Measurements from ENCODE around the gene ERBB2. TPM values are rescaled to one million over a fixed set of nuclear protein-coding genes. Genes with fewer than 3 reads are reported as not detected.

ERBB2 gene
- total RNA-seq, 4 donors from 2014 or later = 11.8 to 98.8 (median 44.6) TPM

DNA sequence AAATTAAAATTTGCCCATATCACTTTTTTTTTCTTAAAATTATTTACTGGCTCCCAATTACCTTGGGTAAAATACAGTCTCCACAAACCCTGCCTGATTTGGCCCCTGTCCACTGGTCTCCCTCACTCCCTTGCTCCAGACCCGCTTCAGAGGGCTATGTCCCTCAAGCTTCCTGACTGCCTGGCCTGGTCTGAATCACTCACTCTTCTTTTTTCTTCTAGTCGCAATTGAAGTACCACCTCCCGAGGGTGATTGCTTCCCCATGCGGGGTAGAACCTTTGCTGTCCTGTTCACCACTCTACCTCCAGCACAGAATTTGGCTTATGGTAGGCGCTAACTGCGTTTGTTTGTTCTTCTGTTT, 11.4 kb upstream of the ERBB2 start:
- Histone ChIP-seq H3K4me1 (peaks cover 0 to 6% of the 10 kb centered on the region in 2 donors), H3K27ac (peak overlapping the region; percentile 85 to 86), H3K9me3 (no peaks in the 10 kb centered on the region), H3K36me3 (no peaks in the 10 kb centered on the region), H3K27me3 (no peaks in the 10 kb centered on the region), H3K4me3 (peak overlapping the region; percentile 59 to 64)
- TF ChIP-seq, protein P1, sequence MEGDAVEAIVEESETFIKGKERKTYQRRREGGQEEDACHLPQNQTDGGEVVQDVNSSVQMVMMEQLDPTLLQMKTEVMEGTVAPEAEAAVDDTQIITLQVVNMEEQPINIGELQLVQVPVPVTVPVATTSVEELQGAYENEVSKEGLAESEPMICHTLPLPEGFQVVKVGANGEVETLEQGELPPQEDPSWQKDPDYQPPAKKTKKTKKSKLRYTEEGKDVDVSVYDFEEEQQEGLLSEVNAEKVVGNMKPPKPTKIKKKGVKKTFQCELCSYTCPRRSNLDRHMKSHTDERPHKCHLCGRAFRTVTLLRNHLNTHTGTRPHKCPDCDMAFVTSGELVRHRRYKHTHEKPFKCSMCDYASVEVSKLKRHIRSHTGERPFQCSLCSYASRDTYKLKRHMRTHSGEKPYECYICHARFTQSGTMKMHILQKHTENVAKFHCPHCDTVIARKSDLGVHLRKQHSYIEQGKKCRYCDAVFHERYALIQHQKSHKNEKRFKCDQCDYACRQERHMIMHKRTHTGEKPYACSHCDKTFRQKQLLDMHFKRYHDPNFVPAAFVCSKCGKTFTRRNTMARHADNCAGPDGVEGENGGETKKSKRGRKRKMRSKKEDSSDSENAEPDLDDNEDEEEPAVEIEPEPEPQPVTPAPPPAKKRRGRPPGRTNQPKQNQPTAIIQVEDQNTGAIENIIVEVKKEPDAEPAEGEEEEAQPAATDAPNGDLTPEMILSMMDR (IDR thresholded peaks at IDR 0.05) = no peak
- no peak for DNase-seq
- intact Hi-C loops (cut with DNase I; ENCODE audit: low total_unique reads) = loop anchor here (10.0 kb wide), 1 partner anchor 54 kb away; the partner anchor contains the start of gene STARD3

DNA sequence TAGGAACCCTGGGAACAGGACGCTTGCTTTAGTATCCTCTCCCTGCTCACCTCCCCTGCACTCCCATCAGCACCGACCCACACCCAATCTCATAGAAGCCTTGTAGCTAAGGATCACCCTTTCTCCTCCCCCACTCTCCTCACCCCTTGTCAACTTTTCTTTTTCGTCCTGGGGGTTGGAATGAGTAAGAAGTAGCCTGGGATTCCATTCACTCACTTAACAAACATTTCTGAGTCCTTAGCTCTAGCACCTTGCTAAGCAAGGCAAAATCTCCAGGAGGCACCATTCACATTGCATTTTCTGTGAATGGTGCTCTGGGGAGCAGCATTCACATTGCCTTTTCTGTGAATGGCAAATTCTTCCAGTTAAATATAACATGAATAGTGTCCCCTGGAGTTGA, 10.9 kb upstream of the ERBB2 start:
- Histone ChIP-seq H3K27ac (no peak overlapping the region), H3K36me3 (no peaks in the 10 kb centered on the region), H3K9me3 (no peaks in the 10 kb centered on the region), H3K4me3 (peak overlapping the region in 1 of 2 donors; percentile 64), H3K4me1 (peaks cover 0 to 6% of the 10 kb centered on the region in 2 donors), H3K27me3 (no peaks in the 10 kb centered on the region)
- intact Hi-C loops (cut with DNase I; ENCODE audit: low total_unique reads) = loop anchor here (10.0 kb wide), 1 partner anchor 54 kb away; the partner anchor contains the start of gene STARD3
- DNase-seq = no peak
- no peak for TF ChIP-seq POLR2A (IDR thresholded peaks at IDR 0.05)
- TF ChIP-seq, protein P1 (IDR thresholded peaks at IDR 0.05) = no peak

DNA sequence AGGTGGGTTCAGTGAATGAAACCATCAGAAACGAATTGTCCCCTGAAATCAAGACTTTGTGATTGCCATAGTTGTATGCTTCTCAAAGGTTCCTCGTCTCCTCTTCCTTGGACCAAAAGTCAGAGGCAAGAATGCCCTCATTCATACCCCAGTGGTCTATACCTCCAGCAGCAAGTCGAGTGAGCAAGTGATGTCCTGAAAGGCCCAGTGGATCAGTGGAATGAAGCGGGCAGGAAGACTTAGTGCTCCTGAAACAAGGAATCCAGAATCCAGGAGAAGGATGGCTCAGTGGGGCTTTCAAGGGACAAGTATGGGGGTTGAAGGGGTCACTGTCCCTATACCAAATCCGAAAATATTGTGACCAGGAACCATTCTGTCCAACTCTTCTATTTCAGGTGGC, 5.3 kb upstream of the ERBB2 start:
- intact Hi-C loops (cut with DNase I; ENCODE audit: low total_unique reads) = no loop called here
- Histone ChIP-seq H3K4me1 (no peaks in the 10 kb centered on the region), H3K9me3 (no peaks in the 10 kb centered on the region), H3K36me3 (no peaks in the 10 kb centered on the region), H3K4me3 (no peak overlapping the region), H3K27me3 (no peaks in the 10 kb centered on the region), H3K27ac (no peak overlapping the region)
- no peak for TF ChIP-seq POLR2A (IDR thresholded peaks at IDR 0.05)
- TF ChIP-seq, protein P1 (IDR thresholded peaks at IDR 0.05) = no peak
- no peak for DNase-seq

DNA sequence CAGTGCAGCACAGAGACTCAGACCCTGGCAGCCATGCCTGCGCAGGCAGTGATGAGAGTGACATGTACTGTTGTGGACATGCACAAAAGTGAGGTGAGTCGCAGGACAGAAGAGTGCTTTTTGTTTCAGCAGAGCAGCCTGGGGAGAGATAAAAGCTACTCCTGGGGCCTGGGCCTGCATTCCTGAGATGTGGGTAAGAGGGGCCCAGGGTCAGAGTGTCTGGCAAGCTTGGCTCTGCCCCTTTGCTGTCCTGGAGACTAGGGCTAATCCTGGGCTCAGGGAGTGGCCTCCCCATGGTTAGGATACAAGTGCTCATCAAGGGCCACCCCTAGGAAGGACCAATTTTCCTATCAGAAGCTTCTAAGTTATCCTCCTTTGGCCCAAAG, 4.8 kb upstream of the ERBB2 start:
- DNase-seq = no peak
- TF ChIP-seq, protein P1 (IDR thresholded peaks at IDR 0.05) = no peak
- TF ChIP-seq POLR2A (IDR thresholded peaks at IDR 0.05) = no peak
- Histone ChIP-seq H3K4me1 (no peaks in the 10 kb centered on the region), H3K36me3 (no peaks in the 10 kb centered on the region), H3K27ac (no peak overlapping the region), H3K9me3 (no peaks in the 10 kb centered on the region), H3K4me3 (no peak overlapping the region), H3K27me3 (no peaks in the 10 kb centered on the region)
- intact Hi-C loops (cut with DNase I; ENCODE audit: low total_unique reads) = no loop called here

DNA sequence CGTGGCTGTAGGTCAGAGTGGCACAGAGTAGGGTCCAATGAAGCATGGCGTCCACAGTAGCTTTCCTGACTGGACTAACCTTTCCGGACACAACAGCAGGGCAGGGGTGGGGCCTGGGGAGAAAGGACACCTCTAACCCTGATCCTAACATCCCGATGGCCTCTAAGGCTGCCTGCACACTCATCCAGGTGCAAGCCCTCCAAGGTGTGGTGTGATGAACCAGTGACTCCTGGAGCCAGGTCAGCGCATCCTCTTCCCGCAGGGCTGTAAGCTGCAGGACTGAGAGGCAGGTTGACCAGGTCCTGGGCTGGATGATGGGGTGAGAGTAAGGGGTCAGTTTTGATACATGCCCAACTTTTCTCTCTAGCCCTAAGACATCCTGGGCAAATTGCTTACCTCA, 3.1 kb upstream of the ERBB2 start:
- no peak overlapping the region for H3K4me3 ChIP-seq
- no peaks in the 10 kb centered on the region for H3K4me1 ChIP-seq
- DNase-seq = no peak
- TF ChIP-seq, protein P1 (IDR thresholded peaks at IDR 0.05) = no peak
- TF ChIP-seq POLR2A (IDR thresholded peaks at IDR 0.05) = no peak
- H3K9me3 ChIP-seq = no peaks in the 10 kb centered on the region
- H3K27me3 ChIP-seq = no peaks in the 10 kb centered on the region
- H3K36me3 ChIP-seq = no peaks in the 10 kb centered on the region
- intact Hi-C loops (cut with DNase I; ENCODE audit: low total_unique reads) = no loop called here
- no peak overlapping the region for H3K27ac ChIP-seq
